Gastroesophageal sphincter (tissue), 3 donors: ENCODE data around the gene HNRNPA3.

Source experiments
- EP300 ChIP-seq: sonication (generic); formaldehyde crosslinking; IDR thresholded peaks from one replicate; pipeline ENCODE4 v1.6.1; 2017; ENCODE audit warnings: antibody characterized with exemption, mild to moderate bottlenecking
- TF ChIP-seq, protein P1 (sequence below), 4 experiments: fragments of 200-600 bp in 2 of 4; fragments of 450-650 bp in 2 of 4; sonication (generic) in 1 of 4; IDR thresholded peaks; one replicate each; pipeline ENCODE4 v1.5.1; 2017 to 2019; ENCODE audit warnings: antibody characterized with exemption in 4 of 4, mild to moderate bottlenecking in 2 of 4, moderate library complexity in 2 of 4

DNA sequence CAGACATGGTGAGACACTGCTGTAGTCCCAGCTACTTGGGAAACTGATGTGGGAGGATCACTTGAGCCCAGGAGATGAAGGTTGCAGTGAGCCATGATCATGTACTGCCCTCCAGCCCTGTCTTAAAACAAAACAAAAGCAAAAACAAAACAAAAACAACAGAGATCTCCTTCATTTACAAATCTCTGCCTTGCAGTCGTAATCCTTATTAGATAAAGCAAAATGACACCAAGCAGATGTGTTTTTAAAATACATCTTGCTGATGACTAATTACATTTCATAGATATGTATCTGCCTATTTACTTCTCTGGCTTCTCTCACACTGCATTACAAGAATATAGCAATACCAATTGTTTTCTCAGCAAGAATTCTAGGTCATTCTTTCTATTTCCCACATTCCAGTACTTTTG lies 29.1 kb downstream of the HNRNPA3 start:
- TF ChIP-seq, protein P1, sequence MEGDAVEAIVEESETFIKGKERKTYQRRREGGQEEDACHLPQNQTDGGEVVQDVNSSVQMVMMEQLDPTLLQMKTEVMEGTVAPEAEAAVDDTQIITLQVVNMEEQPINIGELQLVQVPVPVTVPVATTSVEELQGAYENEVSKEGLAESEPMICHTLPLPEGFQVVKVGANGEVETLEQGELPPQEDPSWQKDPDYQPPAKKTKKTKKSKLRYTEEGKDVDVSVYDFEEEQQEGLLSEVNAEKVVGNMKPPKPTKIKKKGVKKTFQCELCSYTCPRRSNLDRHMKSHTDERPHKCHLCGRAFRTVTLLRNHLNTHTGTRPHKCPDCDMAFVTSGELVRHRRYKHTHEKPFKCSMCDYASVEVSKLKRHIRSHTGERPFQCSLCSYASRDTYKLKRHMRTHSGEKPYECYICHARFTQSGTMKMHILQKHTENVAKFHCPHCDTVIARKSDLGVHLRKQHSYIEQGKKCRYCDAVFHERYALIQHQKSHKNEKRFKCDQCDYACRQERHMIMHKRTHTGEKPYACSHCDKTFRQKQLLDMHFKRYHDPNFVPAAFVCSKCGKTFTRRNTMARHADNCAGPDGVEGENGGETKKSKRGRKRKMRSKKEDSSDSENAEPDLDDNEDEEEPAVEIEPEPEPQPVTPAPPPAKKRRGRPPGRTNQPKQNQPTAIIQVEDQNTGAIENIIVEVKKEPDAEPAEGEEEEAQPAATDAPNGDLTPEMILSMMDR (IDR thresholded peaks at IDR 0.05) = no peak
- no peak for TF ChIP-seq EP300
